ENCODE measurements around the gene CTNNA1. TPM values are rescaled to one million over a fixed set of nuclear protein-coding genes. Genes with fewer than 3 reads are reported as not detected.

CTNNA1 gene
- total and polyA plus RNA-seq, 2 of the 8 experiments (the other 6 are each of a cell fraction or from before 2014, with no cell fraction given): 115 to 349 TPM

DNA sequence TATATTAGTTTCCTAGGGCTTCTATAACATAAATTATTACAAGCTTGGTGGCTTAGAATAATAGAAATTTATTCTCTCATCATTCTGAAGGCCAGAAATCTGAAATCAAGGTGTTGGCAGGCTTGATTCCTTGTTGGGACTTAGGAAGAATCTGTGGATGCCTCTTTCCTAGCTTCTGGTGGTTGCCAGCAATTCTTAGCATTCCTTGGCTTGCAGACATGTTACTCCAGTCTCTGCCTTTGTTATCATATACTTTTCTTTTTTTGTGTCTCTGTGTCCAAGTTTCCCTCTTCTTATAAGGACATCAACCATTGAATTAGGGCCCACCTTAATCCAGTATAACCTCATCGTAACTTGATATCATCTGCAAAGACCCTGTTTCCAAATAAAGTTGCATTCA is 31.4 kb downstream of the CTNNA1 start (continued):
- TF ChIP-seq SP4 (IDR thresholded peaks at IDR 0.05; ENCODE audit: low read length): no peak
- TF ChIP-seq SIRT6 (IDR thresholded peaks at IDR 0.05; ENCODE audit: low read length): no peak
- TF ChIP-seq BRCA1 (IDR thresholded peaks at IDR 0.05; ENCODE audit: low read depth, low read length): no peak
- TF ChIP-seq PHF8 (conservative IDR thresholded peaks at IDR 0.05; ENCODE audit: low read depth, low read length): no peak
- TF ChIP-seq, protein P1, sequence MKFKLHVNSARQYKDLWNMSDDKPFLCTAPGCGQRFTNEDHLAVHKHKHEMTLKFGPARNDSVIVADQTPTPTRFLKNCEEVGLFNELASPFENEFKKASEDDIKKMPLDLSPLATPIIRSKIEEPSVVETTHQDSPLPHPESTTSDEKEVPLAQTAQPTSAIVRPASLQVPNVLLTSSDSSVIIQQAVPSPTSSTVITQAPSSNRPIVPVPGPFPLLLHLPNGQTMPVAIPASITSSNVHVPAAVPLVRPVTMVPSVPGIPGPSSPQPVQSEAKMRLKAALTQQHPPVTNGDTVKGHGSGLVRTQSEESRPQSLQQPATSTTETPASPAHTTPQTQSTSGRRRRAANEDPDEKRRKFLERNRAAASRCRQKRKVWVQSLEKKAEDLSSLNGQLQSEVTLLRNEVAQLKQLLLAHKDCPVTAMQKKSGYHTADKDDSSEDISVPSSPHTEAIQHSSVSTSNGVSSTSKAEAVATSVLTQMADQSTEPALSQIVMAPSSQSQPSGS (IDR thresholded peaks at IDR 0.05; ENCODE audit: low read length): no peak
- TF ChIP-seq SAP30 (IDR thresholded peaks at IDR 0.05; ENCODE audit: insufficient read depth, insufficient replicate concordance, low read length): no peak
